Activated CD4-positive, alpha-beta T cell treated with anti-CD3 and anti-CD28 coated beads, Interleukin-2, amount 50 U/mL, for 4 hours (primary cell): ENCODE data around the gene RAMACL.
"Not testable (repeated sequence)": the region's sequence is repeated elsewhere in the genome, so short reads cannot be mapped to it uniquely, and the experiment has no call there.

Experiments
- DNase-seq, 2 experiments: peaks; one replicate each; pipeline ENCODE4 v3.0.0-alpha.2; 2020

RAMACL gene

GRCh38 chr6:166552600-166552999, 33.9 kb downstream of the RAMACL start:
- no peak for DNase-seq

- DNase-seq, result no peak
Observed at GRCh38 chr6:166551754-166552495, 34.6 kb downstream of the RAMACL start.

DNA sequence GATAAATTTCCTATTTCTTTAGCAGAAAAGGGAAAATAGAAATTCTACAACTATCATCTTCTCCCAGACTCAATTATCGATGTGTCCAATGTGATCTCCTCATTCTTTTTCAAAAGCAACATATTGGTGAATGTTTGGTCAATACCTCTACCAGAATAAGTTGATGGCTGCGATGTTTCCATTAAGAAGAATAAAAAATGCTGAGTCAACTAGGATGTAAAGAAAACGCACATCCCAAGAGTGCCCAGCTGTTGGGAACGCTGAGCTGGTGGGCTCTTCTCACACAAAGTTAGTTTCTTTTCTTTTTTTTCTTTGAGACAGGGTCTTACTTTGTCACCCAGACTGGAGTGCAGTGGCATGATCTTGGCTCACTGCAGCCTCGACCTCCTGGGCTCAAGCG, 39.8 kb downstream of the RAMACL start:
- DNase-seq, result no peak

- DNase-seq, result no peak
Observed at GRCh38 chr6:166545156-166546034, 41.1 kb downstream of the RAMACL start.

DNA sequence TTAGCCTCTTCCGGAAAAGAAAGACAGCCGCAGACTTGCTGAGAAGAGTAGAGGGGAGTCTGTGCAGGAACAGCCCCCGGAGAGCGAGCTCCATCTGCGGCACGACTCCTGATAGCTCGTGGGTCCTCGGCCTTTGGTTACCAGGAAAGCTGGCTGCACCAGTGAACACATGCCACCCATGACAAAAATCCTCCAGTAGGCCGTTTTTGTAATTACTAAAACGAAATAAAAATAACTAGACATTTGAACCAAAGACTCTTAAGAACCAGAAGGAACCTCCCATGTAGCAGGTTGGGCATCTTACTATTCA, 42.2 kb downstream of the RAMACL start:
- DNase-seq, result no peak

DNA sequence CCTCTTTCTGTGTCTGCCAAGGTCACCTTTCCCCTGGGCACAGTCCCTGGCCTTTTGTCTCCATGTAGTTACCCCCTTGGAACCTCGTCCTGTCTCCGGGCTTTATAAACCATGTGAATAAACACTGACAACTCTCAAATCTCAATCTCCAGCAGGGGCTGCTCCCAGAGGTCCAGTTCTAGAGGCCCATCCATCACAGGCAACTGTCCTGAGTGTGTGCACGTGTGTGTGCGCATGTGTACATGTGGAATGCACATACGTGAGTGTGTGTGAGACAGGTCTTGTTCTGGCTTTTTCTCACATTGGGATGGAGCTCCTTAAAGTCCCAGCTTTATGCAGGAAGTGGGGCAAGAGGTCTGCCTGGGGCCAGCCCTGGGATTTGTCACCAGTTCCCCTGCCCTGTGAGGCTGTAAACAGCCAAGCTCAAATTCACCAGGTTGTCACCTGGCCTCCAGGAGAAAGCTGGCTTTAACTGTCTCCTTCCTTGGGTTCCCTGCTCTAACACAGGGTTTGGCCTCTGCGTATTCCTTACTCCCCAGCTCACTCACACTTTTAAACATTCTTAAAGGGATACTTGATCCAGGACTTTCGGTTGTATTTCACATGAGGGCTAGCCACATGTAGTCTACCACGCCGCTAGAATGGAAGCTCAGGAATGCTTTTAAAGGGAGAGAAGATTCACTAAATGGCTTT, 42.7 kb downstream of the RAMACL start:
- no peak for DNase-seq

GRCh38 chr6:166542580-166542912, 43.9 kb downstream of the RAMACL start:
- DNase-seq, result no peak

- no peak for DNase-seq
Observed at GRCh38 chr6:166541876-166542579, 44.5 kb downstream of the RAMACL start.

GRCh38 chr6:166541366-166541765, 45.1 kb downstream of the RAMACL start:
- DNase-seq, result no peak

- peak; percentile 57 to 70 for DNase-seq
Observed at GRCh38 chr6:166540631-166541331, 45.7 kb downstream of the RAMACL start.

- no peak for DNase-seq
Observed at GRCh38 chr6:166539543-166539942, 46.9 kb downstream of the RAMACL start.

GRCh38 chr6:166539011-166539385, 47.5 kb downstream of the RAMACL start:
- not testable (repeated sequence) for DNase-seq

DNA sequence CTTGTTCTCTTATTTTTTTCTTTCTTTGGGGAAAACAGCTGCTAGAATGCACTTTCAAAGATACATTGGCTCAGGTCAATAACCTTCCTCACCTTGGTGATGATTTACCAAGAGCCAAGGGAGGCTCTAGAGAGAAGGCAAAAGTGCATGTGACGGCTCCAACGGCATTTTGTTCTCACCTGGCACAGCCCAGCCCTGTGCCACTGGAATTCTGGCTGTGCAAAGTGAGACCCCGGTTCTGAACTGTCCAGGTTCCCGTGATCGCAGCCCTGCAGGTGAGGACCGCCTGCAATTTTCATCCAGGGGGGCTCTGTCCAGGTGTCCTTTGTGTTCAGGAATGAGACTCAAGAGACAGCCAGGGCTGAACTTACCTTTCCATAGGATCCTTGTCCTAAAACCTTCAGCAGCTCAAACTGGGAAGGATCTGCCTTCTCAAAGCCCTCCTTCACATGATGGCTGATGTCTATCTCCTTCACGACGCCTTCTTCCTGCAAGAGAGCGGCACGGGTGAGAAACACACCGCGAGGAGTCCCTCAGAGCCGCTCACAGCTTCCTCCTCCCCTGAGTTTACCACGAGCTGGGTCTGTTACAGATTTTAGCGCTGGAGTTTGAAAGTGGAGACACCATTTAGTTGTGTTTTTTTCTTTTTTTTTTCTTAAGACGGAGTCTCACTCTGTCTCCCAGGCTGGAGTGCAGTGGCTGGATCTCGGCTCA, 48.0 kb downstream of the RAMACL start:
- no peak for DNase-seq

GRCh38 chr6:166534658-166535406, 51.6 kb downstream of the RAMACL start:
- DNase-seq, result no peak

GRCh38 chr6:166533205-166533824, 53.2 kb downstream of the RAMACL start:
- DNase-seq, result no peak
